T-helper 1 cell treated with Interleukin-12 subunit alpha and Interleukin-12 subunit beta and Interleukin-4 antibody, amounts not matched to agents 30 μg/mL and 1 μg/mL, for 36 hours (primary cell): ENCODE measurements around the gene SLC23A2.

Source experiments
- H3K27ac Mint-ChIP-seq: one replicate; pipeline ENCODE4 v1.8.0; 2021; ENCODE audit warnings: mild to moderate bottlenecking, mixed read lengths
- H3K27me3 Mint-ChIP-seq: one replicate; pipeline ENCODE4 v1.8.0; 2021; ENCODE audit warnings: low read depth, mixed read lengths
- H3K36me3 Mint-ChIP-seq: one replicate; pipeline ENCODE4 v1.8.0; 2021; ENCODE audit warnings: low read depth, mixed read lengths
- H3K4me1 Mint-ChIP-seq: one replicate; pipeline ENCODE4 v1.8.0; 2021; ENCODE audit warnings: low read depth, mixed read lengths
- H3K4me3 Mint-ChIP-seq: one replicate; pipeline ENCODE4 v1.8.0; 2021; ENCODE audit warnings: mild to moderate bottlenecking, moderate library complexity, mixed read lengths
- H3K9me3 Mint-ChIP-seq: one replicate; pipeline ENCODE4 v1.8.0; 2021; ENCODE audit warnings: mixed read lengths

SLC23A2 gene

GRCh38 chr20:4898282-4899244 is 102.7 kb downstream of the SLC23A2 start:
- Mint-ChIP-seq H3K4me3 (no peak overlapping the region), H3K36me3 (peaks cover 6% of the 10 kb centered on the region), H3K27me3 (no peaks in the 10 kb centered on the region), H3K27ac (no peak overlapping the region), H3K9me3 (no peaks in the 10 kb centered on the region), H3K4me1 (peaks cover 15% of the 10 kb centered on the region)

- Mint-ChIP-seq H3K4me3 (no peak overlapping the region), H3K4me1 (peaks cover 14% of the 10 kb centered on the region), H3K36me3 (peaks cover 6% of the 10 kb centered on the region), H3K27ac (peak overlapping the region; percentile 16), H3K27me3 (no peaks in the 10 kb centered on the region), H3K9me3 (no peaks in the 10 kb centered on the region)
Observed at GRCh38 chr20:4897600-4897999, 103.7 kb downstream of the SLC23A2 start.

GRCh38 chr20:4896971-4897497 is 104.3 kb downstream of the SLC23A2 start:
- Mint-ChIP-seq H3K4me1 (peaks cover 14% of the 10 kb centered on the region), H3K27me3 (no peaks in the 10 kb centered on the region), H3K4me3 (no peak overlapping the region), H3K9me3 (no peaks in the 10 kb centered on the region), H3K27ac (no peak overlapping the region), H3K36me3 (peaks cover 4% of the 10 kb centered on the region)

GRCh38 chr20:4896119-4896702 is 105.1 kb downstream of the SLC23A2 start:
- H3K9me3 Mint-ChIP-seq, result no peaks in the 10 kb centered on the region
- no peaks in the 10 kb centered on the region for H3K27me3 Mint-ChIP-seq
- H3K27ac Mint-ChIP-seq, result no peak overlapping the region
- H3K4me3 Mint-ChIP-seq, result no peak overlapping the region
- H3K36me3 Mint-ChIP-seq, result no peaks in the 10 kb centered on the region
- peaks cover 11% of the 10 kb centered on the region for H3K4me1 Mint-ChIP-seq

GRCh38 chr20:4894981-4895381 is 106.3 kb downstream of the SLC23A2 start:
- Mint-ChIP-seq H3K36me3 (peaks cover 3% of the 10 kb centered on the region), H3K4me1 (peaks cover 19% of the 10 kb centered on the region), H3K27me3 (no peaks in the 10 kb centered on the region), H3K9me3 (no peaks in the 10 kb centered on the region), H3K4me3 (no peak overlapping the region), H3K27ac (no peak overlapping the region)

GRCh38 chr20:4894409-4894808 is 106.9 kb downstream of the SLC23A2 start:
- Mint-ChIP-seq H3K27ac (no peak overlapping the region), H3K4me3 (no peak overlapping the region), H3K36me3 (peaks cover 6% of the 10 kb centered on the region), H3K4me1 (peaks cover 20% of the 10 kb centered on the region), H3K9me3 (no peaks in the 10 kb centered on the region), H3K27me3 (no peaks in the 10 kb centered on the region)

GRCh38 chr20:4893709-4894108 is 107.6 kb downstream of the SLC23A2 start:
- peak overlapping the region; percentile 50 for H3K27ac Mint-ChIP-seq
- no peaks in the 10 kb centered on the region for H3K27me3 Mint-ChIP-seq
- no peaks in the 10 kb centered on the region for H3K9me3 Mint-ChIP-seq
- peaks cover 20% of the 10 kb centered on the region for H3K4me1 Mint-ChIP-seq
- peaks cover 7% of the 10 kb centered on the region for H3K36me3 Mint-ChIP-seq
- H3K4me3 Mint-ChIP-seq, result no peak overlapping the region

GRCh38 chr20:4891997-4892396 is 109.3 kb downstream of the SLC23A2 start:
- H3K27me3 Mint-ChIP-seq, result no peaks in the 10 kb centered on the region
- H3K4me1 Mint-ChIP-seq, result peaks cover 21% of the 10 kb centered on the region
- no peak overlapping the region for H3K27ac Mint-ChIP-seq
- H3K36me3 Mint-ChIP-seq, result peaks cover 7% of the 10 kb centered on the region
- H3K9me3 Mint-ChIP-seq, result no peaks in the 10 kb centered on the region
- no peak overlapping the region for H3K4me3 Mint-ChIP-seq

- H3K27me3 Mint-ChIP-seq, result no peaks in the 10 kb centered on the region
Observed at GRCh38 chr20:4891190-4891763, 110.0 kb downstream of the SLC23A2 start.

GRCh38 chr20:4889446-4889845 is 111.9 kb downstream of the SLC23A2 start:
- no peaks in the 10 kb centered on the region for H3K27me3 Mint-ChIP-seq
- H3K4me3 Mint-ChIP-seq, result no peak overlapping the region
- no peak overlapping the region for H3K27ac Mint-ChIP-seq
- H3K4me1 Mint-ChIP-seq, result peaks cover 19% of the 10 kb centered on the region
- no peaks in the 10 kb centered on the region for H3K9me3 Mint-ChIP-seq
- H3K36me3 Mint-ChIP-seq, result peaks cover 10% of the 10 kb centered on the region

More at GRCh38 chr20:4891190-4891763, 110.0 kb downstream of the SLC23A2 start:
- Mint-ChIP-seq H3K4me1 (peaks cover 21% of the 10 kb centered on the region), H3K36me3 (peaks cover 7% of the 10 kb centered on the region), H3K27ac (no peak overlapping the region), H3K4me3 (no peak overlapping the region), H3K9me3 (no peaks in the 10 kb centered on the region)

GRCh38 chr20:4887586-4887985 is 113.7 kb downstream of the SLC23A2 start:
- peaks cover 18% of the 10 kb centered on the region for H3K4me1 Mint-ChIP-seq
- H3K36me3 Mint-ChIP-seq, result peaks cover 16% of the 10 kb centered on the region
- no peak overlapping the region for H3K27ac Mint-ChIP-seq
- no peaks in the 10 kb centered on the region for H3K27me3 Mint-ChIP-seq
- no peaks in the 10 kb centered on the region for H3K9me3 Mint-ChIP-seq
- no peak overlapping the region for H3K4me3 Mint-ChIP-seq

GRCh38 chr20:4886771-4887527 is 114.4 kb downstream of the SLC23A2 start:
- peaks cover 16% of the 10 kb centered on the region for H3K36me3 Mint-ChIP-seq
- peak overlapping the region; percentile 55 for H3K27ac Mint-ChIP-seq
- H3K4me1 Mint-ChIP-seq, result peaks cover 18% of the 10 kb centered on the region
- no peak overlapping the region for H3K4me3 Mint-ChIP-seq
- H3K9me3 Mint-ChIP-seq, result no peaks in the 10 kb centered on the region
- no peaks in the 10 kb centered on the region for H3K27me3 Mint-ChIP-seq

- Mint-ChIP-seq H3K36me3 (peaks cover 20% of the 10 kb centered on the region), H3K4me3 (no peak overlapping the region), H3K27me3 (no peaks in the 10 kb centered on the region), H3K4me1 (peaks cover 17% of the 10 kb centered on the region), H3K27ac (no peak overlapping the region), H3K9me3 (no peaks in the 10 kb centered on the region)
Observed at GRCh38 chr20:4885877-4886276, 115.4 kb downstream of the SLC23A2 start.

- H3K27ac Mint-ChIP-seq, result no peak overlapping the region
- peaks cover 19% of the 10 kb centered on the region for H3K4me1 Mint-ChIP-seq
- peaks cover 24% of the 10 kb centered on the region for H3K36me3 Mint-ChIP-seq
- H3K4me3 Mint-ChIP-seq, result no peak overlapping the region
- H3K27me3 Mint-ChIP-seq, result no peaks in the 10 kb centered on the region
- H3K9me3 Mint-ChIP-seq, result no peaks in the 10 kb centered on the region
Observed at GRCh38 chr20:4883546-4883945, 117.8 kb downstream of the SLC23A2 start.
